ENCODE results near the gene SLX4IP.

SLX4IP gene

GRCh38 chr20:10553326-10553984 is 118.3 kb downstream of the SLX4IP start:
- peak; percentile 76 for DNase-seq

DNA sequence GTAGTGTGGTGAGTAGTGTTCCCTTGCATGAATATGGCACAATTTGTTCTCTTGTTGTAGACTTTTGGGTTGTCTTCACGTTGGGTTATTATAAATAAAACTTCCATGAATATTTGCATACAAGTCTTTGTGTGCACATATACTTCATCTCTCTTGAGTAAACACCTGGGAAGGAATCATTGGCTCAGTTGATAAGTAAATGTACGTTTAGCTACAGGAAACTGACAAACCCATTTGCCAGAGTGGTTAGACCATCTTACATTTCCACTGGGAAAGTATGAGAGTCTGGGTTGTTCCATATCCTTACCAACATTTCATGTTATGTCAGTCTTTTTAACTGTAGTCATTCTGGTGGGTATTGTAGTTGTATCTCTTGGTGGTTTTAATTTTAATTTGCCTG is 119.2 kb downstream of the SLX4IP start:
- DNase-seq, result no peak

- DNase-seq, result no peak
These were observed 120.3 kb downstream of the SLX4IP start for GRCh38 chr20:10555393-10555792.

GRCh38 chr20:10555865-10556308 is 120.8 kb downstream of the SLX4IP start:
- no peak for DNase-seq

DNA sequence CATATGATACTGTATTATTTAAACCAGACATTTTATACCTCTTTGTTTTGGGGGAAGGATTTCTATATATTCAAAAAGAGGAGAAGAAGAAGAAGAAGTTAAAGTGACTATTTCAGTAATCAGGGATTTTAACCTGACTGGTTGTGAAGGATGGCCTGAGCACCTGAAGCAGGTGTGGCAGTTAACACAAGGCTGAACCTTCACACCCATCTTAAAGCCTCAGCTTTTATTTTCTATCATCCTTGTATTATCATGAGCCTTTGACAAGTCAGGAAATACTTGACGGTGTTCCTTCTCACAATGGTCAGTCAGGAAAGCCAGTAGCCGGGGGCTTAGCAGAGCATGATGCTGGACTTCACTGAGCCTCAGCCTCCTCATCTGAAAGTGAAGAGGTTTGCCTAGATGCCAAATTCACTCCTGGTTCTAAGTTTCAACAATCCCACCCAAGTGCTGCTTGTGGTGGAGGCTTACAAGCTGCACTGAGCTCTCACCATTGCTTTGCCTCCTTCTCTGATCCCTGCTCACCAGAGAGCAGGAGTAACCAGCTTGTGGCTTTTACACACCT is 121.5 kb downstream of the SLX4IP start:
- no peak for DNase-seq

GRCh38 chr20:10557685-10558084 is 122.6 kb downstream of the SLX4IP start:
- DNase-seq, result no peak

DNA sequence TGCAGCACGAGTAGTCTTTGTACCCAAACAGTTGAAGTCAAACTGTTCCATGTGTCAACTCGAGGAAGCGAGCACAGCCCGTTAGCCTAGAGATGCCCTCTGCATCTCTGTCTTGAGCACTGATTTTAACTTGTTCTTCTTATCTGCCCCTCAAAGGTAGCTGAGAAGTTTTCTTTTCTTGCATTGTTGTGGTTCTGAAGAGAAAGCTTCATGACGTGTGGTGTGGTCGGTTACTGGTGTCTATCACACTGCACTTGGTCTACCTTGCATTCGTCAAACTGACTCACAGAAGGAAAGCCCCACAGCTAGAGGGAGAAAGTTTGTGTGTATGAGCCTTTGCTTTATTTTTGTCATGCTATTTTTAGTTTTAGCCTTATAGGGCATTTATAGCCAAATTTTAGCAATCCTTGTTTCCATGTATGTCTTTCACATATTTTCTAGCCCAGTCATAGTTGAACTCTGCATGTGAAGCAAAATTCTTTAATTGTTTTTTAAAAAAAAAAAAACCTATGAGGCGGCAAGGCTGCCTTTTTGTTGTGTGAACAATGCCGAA is 123.6 kb downstream of the SLX4IP start:
- DNase-seq, result peak; percentile 77

GRCh38 chr20:10559266-10559665 is 124.2 kb downstream of the SLX4IP start:
- DNase-seq, result no peak

GRCh38 chr20:10560686-10561085 is 125.6 kb downstream of the SLX4IP start:
- no peak for DNase-seq

DNA sequence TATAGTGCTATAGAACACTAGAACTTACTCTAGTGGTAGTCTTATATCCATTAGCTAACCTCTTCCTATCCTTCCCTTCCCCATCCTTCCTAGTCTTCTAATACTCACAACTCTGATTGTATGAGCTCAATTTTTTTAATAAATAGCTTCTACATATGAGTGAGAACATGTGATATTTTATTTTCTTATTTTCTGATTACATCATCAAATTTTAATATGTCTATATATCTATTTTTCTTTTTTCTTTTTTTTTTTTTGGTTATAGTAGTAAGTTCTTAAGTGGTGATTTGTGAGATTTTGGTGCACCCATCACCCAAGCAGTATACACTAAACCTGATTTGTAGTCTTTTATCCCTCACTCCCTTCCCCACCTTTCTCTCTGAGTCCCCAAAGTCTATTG is 126.2 kb downstream of the SLX4IP start:
- no peak for DNase-seq

DNA sequence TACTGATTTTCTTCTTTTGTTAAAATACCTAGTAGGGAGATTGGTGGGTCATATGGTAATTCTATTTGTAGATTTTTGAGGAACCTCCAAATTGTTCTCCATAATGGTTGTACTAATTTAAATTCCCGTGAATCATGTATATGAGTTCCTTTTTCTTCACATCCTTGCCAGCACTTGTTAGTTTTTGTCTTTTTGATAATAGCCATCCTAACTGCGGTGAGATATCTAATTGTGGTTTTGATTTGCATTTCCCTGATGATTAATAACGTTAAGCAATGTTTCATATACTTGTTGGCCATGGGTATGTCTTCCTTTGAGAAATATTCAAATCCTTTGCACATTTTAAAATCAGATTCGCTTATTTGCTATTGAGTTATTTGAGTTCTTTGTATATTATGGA is 127.8 kb downstream of the SLX4IP start:
- no peak for DNase-seq

DNA sequence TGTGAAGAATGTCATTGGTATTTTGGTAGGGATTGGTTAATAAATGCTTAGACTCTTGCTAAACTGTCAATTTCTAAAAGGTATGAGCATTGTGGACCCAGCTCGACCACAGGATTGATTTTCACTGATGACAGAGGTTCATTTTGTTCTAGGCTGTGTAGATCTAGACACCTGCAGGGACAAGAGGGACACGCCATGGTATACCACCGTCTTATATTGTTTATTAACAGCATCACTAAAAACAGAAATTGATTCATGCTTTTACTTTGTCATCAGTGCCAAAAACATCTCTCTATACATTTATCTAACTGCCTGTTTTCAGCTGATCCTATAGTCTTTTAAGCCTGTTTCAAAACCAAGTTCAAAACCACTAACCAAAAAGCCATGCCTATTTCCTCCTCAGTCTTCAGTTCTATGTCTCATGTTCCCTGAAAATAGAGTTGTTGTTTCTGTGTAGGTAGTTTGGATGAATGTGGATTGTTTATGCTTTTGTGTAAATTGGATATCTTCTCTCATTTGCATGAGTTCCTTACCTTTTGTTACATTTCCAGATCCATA is 128.9 kb downstream of the SLX4IP start:
- no peak for DNase-seq

DNA sequence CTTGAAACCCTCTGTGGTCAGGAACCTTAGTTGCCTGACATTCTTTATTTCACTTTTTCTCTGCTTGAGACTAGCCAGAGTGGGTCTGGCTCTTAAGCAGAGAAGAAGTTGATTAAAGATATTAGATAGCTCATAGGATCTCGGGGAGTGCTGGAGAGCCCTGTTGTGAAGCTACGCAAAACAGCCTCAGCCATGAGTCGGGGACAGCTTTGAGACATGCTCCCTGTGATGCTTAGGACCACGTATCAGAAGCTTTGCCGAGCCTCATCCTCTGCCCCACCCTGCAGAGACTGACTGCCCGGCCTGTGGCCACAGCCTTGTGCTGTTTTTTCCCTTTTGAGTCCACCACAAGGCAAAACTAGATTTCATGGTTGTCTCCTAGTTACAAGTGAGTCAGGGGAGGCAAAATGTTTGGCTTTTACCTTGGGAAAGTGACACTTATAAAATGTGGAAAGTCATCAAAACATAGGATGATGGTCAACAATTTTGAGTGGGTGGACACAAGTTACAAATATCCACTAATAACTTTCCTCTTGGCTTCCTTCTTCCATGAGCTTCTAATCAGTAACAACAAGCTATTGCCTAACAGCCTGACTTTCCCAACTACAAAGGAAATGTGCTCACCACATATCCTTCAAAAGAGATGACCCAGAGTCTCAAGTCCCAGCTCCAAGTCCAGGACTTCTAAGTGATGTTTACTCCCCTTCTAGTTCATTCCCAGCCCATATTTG is 130.3 kb downstream of the SLX4IP start:
- no peak for DNase-seq

DNA sequence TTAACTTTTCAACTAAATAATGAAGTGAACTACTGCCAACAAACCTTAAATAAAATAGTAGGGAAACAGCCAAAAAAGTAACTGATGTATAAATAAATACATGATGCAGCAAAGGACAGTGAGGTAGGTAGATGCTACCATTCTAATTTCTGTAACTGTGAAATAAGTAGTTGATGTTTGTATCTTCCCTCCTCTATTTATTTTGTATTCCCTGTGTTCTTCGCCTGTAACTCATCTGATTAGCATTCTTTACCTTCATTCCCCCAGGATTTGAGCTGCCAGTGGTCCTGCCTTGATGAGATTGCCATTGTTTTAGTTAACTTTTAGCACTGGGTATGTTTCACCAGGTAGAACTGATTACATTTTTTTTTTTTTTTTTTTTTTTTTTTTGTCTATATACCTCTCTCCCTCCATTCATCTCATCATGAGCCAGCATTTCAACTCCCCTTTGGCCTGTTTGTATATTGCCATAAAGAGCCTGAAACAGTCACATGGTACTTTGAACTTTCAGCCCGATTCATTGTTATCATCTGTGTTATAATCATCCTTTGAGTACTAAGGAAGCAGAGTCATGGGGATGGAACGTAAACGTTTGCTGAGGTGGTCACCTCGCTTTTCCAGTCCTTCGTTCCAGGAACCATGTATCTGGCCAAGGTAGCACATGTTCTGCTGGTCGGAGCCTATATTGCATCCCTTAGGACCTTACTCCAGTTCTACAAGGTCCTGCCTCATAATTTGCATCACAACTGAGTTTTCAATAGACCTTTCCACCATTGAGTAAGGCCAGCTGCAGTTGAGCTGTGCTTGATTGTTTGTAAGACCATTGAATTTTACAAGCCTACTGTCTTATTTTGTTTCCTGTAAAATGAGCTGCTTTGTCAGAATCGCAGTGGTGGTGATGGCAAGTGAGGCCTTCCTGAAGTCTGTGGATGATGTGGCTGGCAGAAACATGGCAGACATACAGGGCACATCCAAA is 131.1 kb downstream of the SLX4IP start:
- DNase-seq, result no peak

GRCh38 chr20:10568032-10568431 is 132.9 kb downstream of the SLX4IP start:
- no peak for DNase-seq

- DNase-seq, result no peak
These were observed 136.3 kb downstream of the SLX4IP start for GRCh38 chr20:10571313-10571815.

GRCh38 chr20:10572853-10573252 is 137.7 kb downstream of the SLX4IP start:
- no peak for DNase-seq

DNA sequence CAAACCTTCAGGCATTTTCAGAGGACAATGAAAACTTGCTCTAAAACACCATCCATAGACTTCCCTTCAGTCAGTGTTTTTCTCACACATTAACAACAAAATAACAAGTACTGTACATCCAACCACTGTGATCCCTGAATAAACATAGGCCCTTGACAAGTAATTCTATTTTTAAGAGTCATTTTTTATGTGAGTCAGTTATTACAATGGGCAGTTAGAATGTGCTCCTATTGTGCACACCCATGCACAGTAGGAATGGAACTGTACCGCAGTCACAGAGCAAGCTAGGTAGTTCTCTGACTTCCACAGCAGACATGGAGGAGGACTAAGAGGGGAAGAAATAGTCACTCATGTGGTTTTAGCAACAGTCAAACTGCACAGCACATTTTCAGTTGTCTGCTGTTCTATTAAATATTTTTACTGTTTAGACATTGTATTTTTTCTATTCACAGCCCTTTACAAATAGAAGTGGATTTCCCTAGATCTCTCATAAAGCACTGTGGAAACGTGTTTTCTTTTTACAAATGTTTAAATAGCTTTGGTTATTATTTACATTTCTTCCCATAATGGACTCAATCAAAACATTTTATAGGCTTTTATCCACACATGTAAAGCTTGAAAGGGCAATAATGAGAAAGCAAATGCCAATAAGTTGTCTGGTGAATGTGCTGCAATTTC is 138.3 kb downstream of the SLX4IP start:
- DNase-seq, result no peak

- no peak for DNase-seq
These were observed 138.8 kb downstream of the SLX4IP start for GRCh38 chr20:10573951-10574339.

DNA sequence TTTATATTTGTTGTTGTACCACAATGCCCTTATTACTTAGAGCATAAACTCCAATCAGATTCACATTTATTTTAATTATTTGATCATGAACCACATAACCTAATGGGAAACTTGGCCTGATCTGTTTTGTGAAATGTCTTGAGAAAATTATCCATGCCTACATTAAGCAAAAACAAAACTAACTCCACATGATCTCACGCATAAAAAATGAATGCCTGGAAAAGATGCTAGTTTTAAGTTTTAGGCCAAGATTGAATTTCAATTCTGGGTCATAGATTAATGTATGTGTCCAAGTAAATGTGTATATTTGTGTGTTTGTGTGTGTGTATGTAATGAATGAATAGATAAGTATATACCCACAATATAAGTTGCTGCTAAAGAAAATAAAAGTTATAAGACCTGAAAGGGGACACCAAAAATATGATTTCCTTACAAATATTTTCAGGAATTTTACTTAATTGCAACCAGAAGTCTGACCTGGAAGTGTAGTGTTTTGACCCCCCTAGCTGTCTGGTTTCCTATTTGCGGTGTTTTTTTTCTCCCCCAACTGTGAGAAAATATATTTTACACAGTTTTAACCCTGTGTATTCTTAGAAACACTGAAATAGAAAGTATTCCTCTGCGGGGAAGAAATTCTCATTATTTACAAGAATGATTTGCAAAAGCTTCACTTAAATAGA is 141.4 kb downstream of the SLX4IP start:
- DNase-seq, result no peak

GRCh38 chr20:10577648-10578047 is 142.5 kb downstream of the SLX4IP start:
- DNase-seq, result no peak

Data from islet precursor cell (in vitro differentiated cells).